Measurements from ENCODE around the gene PRR23E.
A peak's percentile ranks its signal among the peaks of the same experiment; 100 is the strongest.

Gene PRR23E

GRCh38 chr3:127171721-127172120, 21.2 kb upstream of the PRR23E start (continued):
- TF ChIP-seq ZNF394 (tag by site-specific recombination; IDR thresholded peaks at IDR 0.05; ENCODE audit: borderline replicate concordance), result no peak
- no peak for TF ChIP-seq ZNF548 (tag by site-specific recombination; IDR thresholded peaks at IDR 0.05)
- no peak for TF ChIP-seq ZSCAN18 (tag by site-specific recombination; IDR thresholded peaks at IDR 0.05)

- no peak overlapping the region for H3K27ac ChIP-seq (ENCODE audit: extremely low read depth, low read depth, low read length)
Observed at GRCh38 chr3:127172211-127172610, 20.7 kb upstream of the PRR23E start.

GRCh38 chr3:127172781-127173515, 20.0 kb upstream of the PRR23E start:
- ChIA-PET POLR2A (no interaction called here), CTCF (no interaction called here)
- no peak overlapping the region for H3K27ac ChIP-seq (ENCODE audit: extremely low read depth, low read depth, low read length)
- no peaks in the 10 kb centered on the region for H3K9me3 ChIP-seq (ENCODE audit: control insufficient read depth, insufficient read depth, low read depth, low read length)
- no peaks in the 10 kb centered on the region for H3K36me3 ChIP-seq (ENCODE audit: control insufficient read depth in 2 of 2, insufficient read depth in 1 of 2, low read length in 2 of 2)
- H3K4me1 ChIP-seq (ENCODE audit: control insufficient read depth, insufficient read depth, low read length), result no peaks in the 10 kb centered on the region
- no peak overlapping the region for H3K4me3 ChIP-seq (ENCODE audit: low read depth, low read length)
- TF ChIP-seq ZFP37 (tag by site-specific recombination; IDR thresholded peaks at IDR 0.05), result no peak
- TF ChIP-seq ZNF19 (tag by site-specific recombination; IDR thresholded peaks at IDR 0.05; ENCODE audit: low read depth), result no peak
- TF ChIP-seq ZNF155 (tag by site-specific recombination; IDR thresholded peaks at IDR 0.05), result no peak
- TF ChIP-seq ZNF704 (tag by site-specific recombination; IDR thresholded peaks at IDR 0.05), result no peak
- no peak for TF ChIP-seq ZBTB1 (tag by site-specific recombination; IDR thresholded peaks at IDR 0.05)
- peak; percentile 20; the same call in 1 of the 2 replicates for TF ChIP-seq TRIM28 (IDR thresholded peaks at IDR 0.05; ENCODE audit: borderline replicate concordance, low read length)
- TF ChIP-seq ZNF76 (tag by site-specific recombination; IDR thresholded peaks at IDR 0.05; ENCODE audit: borderline replicate concordance, low read depth), result no peak
- TF ChIP-seq ZNF394 (tag by site-specific recombination; IDR thresholded peaks at IDR 0.05; ENCODE audit: borderline replicate concordance), result no peak
- peak; percentile 56; the same call in 1 of the 2 replicates for TF ChIP-seq GLIS2 (tag by site-specific recombination; IDR thresholded peaks at IDR 0.05)
- TF ChIP-seq ZNF48 (tag by site-specific recombination; IDR thresholded peaks at IDR 0.05), result no peak
- TF ChIP-seq ZNF362 (tag by site-specific recombination; IDR thresholded peaks at IDR 0.05), result no peak
- TF ChIP-seq ZNF341 (tag by site-specific recombination; IDR thresholded peaks at IDR 0.05; ENCODE audit: low read depth), result peak; percentile 89
- no peak for TF ChIP-seq ZEB2 (tag by site-specific recombination; IDR thresholded peaks at IDR 0.05)
- peak; percentile 38; the same call in 1 of the 2 replicates for TF ChIP-seq ZNF600 (tag by site-specific recombination; IDR thresholded peaks at IDR 0.05)
- TF ChIP-seq GLIS1 (tag by site-specific recombination; IDR thresholded peaks at IDR 0.05), result peak; percentile 80
- TF ChIP-seq ZNF692 (tag by site-specific recombination; IDR thresholded peaks at IDR 0.05), result no peak
- TF ChIP-seq HIC1 (tag by site-specific recombination; IDR thresholded peaks at IDR 0.05), result peak; percentile 64

More at GRCh38 chr3:127172211-127172610, 20.7 kb upstream of the PRR23E start:
- no peak for TF ChIP-seq ZNF624 (tag by site-specific recombination; IDR thresholded peaks at IDR 0.05)
- TF ChIP-seq ZNF530 (tag by site-specific recombination; IDR thresholded peaks at IDR 0.05; ENCODE audit: low read depth), result no peak
- no peak for TF ChIP-seq ZSCAN5A (tag by site-specific recombination; IDR thresholded peaks at IDR 0.05)
- no peaks in the 10 kb centered on the region for H3K4me1 ChIP-seq (ENCODE audit: control insufficient read depth, insufficient read depth, low read length)
- no peaks in the 10 kb centered on the region for H3K9me3 ChIP-seq (ENCODE audit: control insufficient read depth, insufficient read depth, low read depth, low read length)
- H3K36me3 ChIP-seq (ENCODE audit: control insufficient read depth in 2 of 2, insufficient read depth in 1 of 2, low read length in 2 of 2), result no peaks in the 10 kb centered on the region
- ChIA-PET CTCF (interaction anchor here (0.5 kb wide), 1 partner anchor 895 kb away, joined by 3 read pairs; no protein-coding TSS in a partner anchor), POLR2A (interaction anchor here (0.6 kb wide), 1 partner anchor 77 kb away, joined by 4 read pairs; no protein-coding TSS in a partner anchor)
- H3K4me3 ChIP-seq (ENCODE audit: low read depth, low read length), result no peak overlapping the region

All from HEK293 (cell line).